HepG2 (cell line): Measurements from ENCODE around the gene FIBCD1.

Experiments used
- ARID5B ChIP-seq: IDR thresholded peaks from 2 replicates; pipeline ENCODE4 v1.4.0; 2020; ENCODE audit warnings: mild to moderate bottlenecking, missing genetic modification reagents
- CEBPB ChIP-seq: IDR thresholded peaks from 2 replicates; pipeline ENCODE4 v1.6.1; 2011; ENCODE audit warnings: low read depth, low read length, improper control_type of control experiment, borderline replicate concordance
- KLF16 ChIP-seq, 2 experiments: sonication (generic) in 1 of 2; formaldehyde crosslinking in 1 of 2; IDR thresholded peaks; 2 replicates each; pipeline versions ENCODE4 v1.6.1 to v1.8.0; 2016 to 2023; ENCODE audit warnings: missing genetic modification reagents in 2 of 2, missing compliant biosample characterization in 1 of 2
- NFE2L1 ChIP-seq: sonication (generic); formaldehyde crosslinking; IDR thresholded peaks from 2 replicates; pipeline ENCODE4 v1.4.0; 2020; ENCODE audit warnings: missing genetic modification reagents, mild to moderate bottlenecking, borderline replicate concordance
- NR2C2 ChIP-seq: sonication (generic); formaldehyde crosslinking; IDR thresholded peaks from 2 replicates; pipeline ENCODE4 v1.4.0; 2020; ENCODE audit warnings: missing genetic modification reagents, mild to moderate bottlenecking, moderate library complexity, borderline replicate concordance
- RXRA ChIP-seq: sonication (generic); formaldehyde crosslinking; IDR thresholded peaks from 2 replicates; pipeline ENCODE4 v1.5.1; 2020; ENCODE audit warnings: missing genetic modification reagents
- ZFP36 ChIP-seq: fragments of 150-350 bp; IDR thresholded peaks from 2 replicates; pipeline ENCODE4 v1.6.1; 2018; ENCODE audit warnings: borderline replicate concordance, low read length, low read depth; ENCODE audit not compliant: partially characterized antibody
- ZNF274 ChIP-seq: sonication (generic); formaldehyde crosslinking; IDR thresholded peaks from 2 replicates; pipeline ENCODE4 v1.5.1; 2020; ENCODE audit warnings: mild to moderate bottlenecking, missing genetic modification reagents

GRCh38 chr9:130881516-130881915, 57.5 kb downstream of the FIBCD1 start:
- no peak for TF ChIP-seq NFE2L1 (CRISPR knock-in tag)
- no peak for TF ChIP-seq RXRA (CRISPR knock-in tag)
- no peak for TF ChIP-seq NR2C2
- no peak for TF ChIP-seq KLF16 (CRISPR knock-in tag; IDR thresholded peaks at IDR 0.05)
- TF ChIP-seq ZFP36, result no peak
- no peak for TF ChIP-seq CEBPB
- no peak for TF ChIP-seq ARID5B
- TF ChIP-seq ZNF274, result no peak
